Subcutaneous adipose tissue (tissue), 4 donors: ENCODE measurements around the gene SEC14L5. TPM values are rescaled to one million over a fixed set of nuclear protein-coding genes. Genes with fewer than 3 reads are reported as not detected.

Experiments
- total RNA-seq, 4 donors: library from RNA; depleted of rRNA; stranded (reverse); fragments of >200 nt; gene quantifications; one replicate each; pipeline ENCODE4 v1.1.0, GENCODE V29; 2016
- TF ChIP-seq, protein P1 (sequence below): fragments of 450-650 bp; IDR thresholded peaks from one replicate; pipeline ENCODE4 v1.5.1; 2016; ENCODE audit warnings: low read depth, mild to moderate bottlenecking, control low read depth, antibody characterized with exemption, moderate library complexity

SEC14L5 gene
- total RNA-seq, 4 donors from 2014 or later = 0.33 to 0.68 (median 0.61) TPM

DNA sequence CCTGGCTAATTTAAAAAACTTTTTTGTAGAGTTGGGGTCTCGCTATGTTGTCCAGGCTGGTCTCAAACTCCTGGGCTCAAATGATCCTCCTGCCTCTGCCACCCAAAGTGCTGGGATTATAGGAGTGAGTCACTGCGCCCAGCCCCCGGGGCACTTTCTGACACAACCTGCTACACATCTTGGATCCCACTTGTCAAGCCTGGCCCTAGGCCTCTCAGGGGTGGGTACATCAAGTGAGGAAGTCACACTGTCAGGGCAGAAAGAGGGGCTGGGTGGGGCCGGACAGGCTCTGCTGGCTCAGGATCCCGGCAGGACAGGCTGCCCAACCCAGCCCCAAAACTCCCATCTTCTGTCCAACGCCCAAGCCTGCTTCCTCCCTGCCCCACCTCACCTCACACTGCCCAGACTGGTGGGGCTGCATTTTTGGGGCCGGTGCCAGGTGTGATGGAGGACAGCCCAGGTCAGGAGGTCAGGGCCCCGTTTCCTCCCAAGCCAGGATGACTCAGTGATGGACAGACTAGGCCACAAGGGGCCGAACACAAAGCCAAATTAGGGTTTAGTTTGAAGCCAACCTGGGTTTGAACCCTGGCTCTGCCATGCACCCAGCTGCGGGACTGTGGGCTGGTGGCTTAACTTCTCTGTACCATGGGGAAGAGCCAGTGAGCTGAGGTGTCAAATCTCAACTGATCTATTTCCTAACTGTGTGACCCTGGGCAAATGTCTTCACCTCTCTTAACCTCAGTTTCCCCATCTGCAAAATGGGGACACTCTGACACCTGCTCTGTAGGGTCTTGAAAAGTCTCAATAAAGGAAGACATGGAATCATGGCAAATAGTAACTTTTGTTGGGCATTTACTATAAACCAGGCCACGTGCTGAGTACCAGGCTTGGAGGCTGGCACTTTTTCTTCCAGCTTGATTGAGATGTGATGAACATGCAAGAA is 12.3 kb upstream of the SEC14L5 start:
- TF ChIP-seq, protein P1, sequence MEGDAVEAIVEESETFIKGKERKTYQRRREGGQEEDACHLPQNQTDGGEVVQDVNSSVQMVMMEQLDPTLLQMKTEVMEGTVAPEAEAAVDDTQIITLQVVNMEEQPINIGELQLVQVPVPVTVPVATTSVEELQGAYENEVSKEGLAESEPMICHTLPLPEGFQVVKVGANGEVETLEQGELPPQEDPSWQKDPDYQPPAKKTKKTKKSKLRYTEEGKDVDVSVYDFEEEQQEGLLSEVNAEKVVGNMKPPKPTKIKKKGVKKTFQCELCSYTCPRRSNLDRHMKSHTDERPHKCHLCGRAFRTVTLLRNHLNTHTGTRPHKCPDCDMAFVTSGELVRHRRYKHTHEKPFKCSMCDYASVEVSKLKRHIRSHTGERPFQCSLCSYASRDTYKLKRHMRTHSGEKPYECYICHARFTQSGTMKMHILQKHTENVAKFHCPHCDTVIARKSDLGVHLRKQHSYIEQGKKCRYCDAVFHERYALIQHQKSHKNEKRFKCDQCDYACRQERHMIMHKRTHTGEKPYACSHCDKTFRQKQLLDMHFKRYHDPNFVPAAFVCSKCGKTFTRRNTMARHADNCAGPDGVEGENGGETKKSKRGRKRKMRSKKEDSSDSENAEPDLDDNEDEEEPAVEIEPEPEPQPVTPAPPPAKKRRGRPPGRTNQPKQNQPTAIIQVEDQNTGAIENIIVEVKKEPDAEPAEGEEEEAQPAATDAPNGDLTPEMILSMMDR = no peak

DNA sequence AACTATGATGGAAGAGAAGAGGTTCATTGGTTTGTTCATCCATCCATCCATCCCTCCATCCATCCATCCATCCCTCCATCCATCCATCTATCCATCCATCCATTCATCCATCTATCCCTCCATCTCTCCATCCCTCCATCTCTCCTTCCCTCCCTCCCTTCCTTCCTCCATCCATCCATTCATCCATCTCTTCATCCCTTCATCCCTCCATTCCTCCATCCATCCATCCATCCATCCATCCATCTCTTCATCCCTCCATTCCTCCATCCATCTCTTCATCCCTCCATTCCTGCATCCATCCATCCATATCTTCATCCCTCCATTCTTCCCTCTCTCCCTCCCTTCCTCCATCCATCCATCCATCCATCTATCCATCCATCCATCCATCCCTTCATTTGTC is 11.2 kb upstream of the SEC14L5 start:
- TF ChIP-seq, protein P1 = no peak

DNA sequence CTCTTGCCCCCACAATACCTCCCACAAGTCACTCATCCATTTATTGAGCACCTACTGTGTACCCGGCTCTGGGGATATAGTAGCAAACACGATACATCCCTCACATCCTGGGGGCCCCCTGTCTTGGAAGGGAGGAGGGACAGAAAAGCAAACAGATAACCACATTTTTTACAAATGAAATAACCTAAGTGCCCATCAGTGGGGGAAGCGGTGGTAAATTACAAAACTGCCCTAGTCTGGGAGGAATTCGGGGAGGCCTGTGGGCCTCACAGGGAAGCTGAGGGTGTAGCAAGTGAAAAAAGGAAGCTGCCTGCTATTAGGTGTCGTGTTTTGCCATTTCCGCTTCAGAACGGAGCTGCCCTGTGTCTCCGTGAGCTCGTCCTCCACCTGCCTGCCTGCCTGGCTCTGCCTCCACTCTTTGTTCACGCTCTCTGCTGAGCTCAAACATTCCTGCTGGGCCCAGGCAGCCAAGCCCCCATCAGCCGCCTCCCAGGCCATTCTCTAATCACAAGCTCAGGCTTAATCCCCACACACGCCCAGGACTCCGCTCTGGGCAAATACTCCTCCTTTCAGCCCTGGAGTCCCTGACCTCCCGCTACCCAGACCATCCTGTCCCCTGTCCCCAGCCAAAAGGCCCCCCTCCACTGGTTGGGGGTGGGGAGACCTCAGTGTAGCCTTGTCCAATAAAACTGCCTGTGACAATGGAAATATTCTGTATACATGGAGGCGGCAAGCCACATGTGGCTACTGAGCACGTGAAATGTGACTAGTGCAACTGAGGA is 10.2 kb upstream of the SEC14L5 start:
- TF ChIP-seq, protein P1 = no peak

DNA sequence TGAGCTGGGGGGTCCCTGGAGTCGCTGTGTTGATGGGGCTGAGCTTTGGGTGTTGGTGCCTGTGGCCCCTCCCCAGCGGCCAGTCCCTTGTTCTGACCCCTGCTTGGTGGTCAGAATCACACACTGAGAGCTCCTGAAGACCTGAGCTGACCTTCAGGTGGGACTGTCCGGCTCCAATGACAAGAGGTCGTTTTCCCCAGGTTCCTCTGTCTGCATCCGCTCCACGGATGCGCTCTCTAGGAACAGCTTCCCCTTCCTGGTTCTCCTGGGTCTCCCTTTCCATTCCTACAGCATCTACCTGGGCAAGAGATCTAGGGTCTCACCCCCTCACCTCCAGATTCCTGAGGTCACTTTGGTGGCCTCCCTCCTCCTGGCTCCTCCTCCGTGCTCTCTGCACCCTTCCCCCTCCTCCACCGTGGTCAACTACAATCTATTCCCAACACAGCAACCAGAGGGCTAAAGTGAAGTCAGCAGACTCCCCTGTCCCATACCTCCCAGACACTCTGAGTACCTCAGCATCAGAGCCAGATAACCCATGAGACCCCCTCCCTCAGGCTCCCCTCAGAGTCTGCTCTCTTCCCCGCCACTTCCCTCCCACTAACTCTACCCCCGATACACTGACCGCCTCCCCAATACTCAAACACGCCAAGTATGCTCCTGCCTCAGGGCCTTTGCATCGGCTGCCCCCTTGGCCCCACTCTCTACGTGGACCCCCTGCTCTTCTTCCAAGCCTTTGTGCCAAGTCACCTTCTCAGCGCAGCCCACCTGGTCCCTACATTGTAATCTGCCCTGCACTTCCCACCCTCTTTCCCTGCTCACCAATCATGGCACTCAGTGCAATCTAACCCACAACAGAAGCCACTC is 9.0 kb upstream of the SEC14L5 start:
- TF ChIP-seq, protein P1 = no peak

DNA sequence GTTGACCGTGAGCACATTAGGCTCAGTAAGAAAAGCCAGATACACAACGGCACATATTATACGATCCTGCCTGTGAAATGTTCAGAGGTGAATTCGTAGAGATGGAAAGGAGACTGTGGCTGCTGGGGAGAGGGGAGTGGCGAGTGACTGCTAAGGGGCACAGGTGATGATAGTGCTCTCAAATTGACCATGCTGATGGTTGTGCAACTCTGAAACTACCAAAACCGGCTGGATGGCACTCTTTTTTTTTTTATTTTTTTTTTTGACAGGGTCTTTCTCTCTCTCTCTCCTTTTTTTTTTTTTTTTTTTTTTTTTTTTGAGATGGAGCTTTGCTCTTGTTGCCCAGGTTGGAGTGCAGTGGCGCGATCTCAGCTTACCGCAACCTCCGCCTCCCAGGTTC is 8.1 kb upstream of the SEC14L5 start:
- TF ChIP-seq, protein P1 = no peak

DNA sequence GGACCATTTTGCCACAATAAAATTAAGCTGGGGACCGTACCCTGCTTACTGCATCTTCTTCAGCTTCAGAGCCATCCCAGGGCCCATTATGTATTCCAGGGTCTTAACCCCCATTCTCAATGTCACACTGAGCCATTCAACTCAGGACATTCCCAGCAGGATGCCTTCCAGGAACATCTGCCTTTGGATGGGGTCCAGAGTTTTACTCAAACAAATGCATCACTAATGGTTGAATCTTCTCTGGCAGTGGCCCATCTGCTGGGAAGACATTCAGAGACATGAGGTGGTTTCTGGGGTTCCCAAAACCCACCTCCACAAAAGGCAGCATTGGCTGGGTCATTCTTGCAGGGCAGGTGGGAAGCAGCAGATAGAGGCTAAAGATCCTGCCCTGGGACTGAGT is 3.4 kb upstream of the SEC14L5 start:
- TF ChIP-seq, protein P1 = no peak
